Stimulated activated CD4-positive, alpha-beta T cell treated with anti-CD3 and anti-CD28 coated beads, Interleukin-12 subunit alpha, Interleukin-12 subunit beta, amount 100 ng/mL, for 24 hours (primary cell): ENCODE data around the gene PACC1.
"Not testable (repeated sequence)": the region's sequence is repeated elsewhere in the genome, so short reads cannot be mapped to it uniquely, and the experiment has no call there.

ENCODE experiments used
- DNase-seq, 2 experiments: peaks; one replicate each; pipeline ENCODE4 v3.0.0-alpha.2; 2020; ENCODE audit warnings: low read depth in 2 of 2

The PACC1 gene

DNA sequence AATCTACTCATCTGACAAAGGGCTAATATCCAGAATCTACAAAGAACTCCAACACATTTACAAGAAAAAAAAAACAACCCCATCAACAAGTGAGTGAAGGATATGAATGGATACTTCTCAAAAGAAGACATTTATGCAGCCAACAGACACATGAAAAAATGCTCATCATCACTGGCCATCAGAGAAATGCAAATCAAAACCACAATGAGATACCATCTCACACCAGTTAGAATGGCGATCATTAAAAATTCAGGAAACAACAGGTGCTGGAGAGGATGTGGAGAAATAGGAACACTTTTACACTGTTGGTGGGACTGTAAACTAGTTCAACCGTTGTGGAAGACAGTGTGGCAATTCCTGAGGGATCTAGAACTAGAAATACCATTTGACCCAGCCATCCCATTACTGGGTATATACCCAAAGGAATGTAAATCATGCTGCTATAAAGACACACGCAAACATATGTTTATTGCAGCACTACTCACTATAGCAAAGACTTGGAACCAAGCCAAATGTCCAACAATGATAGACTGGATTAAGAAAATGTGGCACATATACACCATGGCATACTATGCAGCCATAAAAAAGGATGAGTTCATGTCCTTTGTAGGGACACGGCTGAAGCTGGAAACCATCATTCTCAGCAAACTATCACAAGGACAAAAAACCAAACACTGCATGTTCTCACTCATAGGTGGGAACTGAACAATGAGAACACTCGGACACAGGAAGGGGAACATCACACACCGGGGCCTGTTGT lies 18.8 kb downstream of the PACC1 start:
- DNase-seq, result not testable (repeated sequence)

DNA sequence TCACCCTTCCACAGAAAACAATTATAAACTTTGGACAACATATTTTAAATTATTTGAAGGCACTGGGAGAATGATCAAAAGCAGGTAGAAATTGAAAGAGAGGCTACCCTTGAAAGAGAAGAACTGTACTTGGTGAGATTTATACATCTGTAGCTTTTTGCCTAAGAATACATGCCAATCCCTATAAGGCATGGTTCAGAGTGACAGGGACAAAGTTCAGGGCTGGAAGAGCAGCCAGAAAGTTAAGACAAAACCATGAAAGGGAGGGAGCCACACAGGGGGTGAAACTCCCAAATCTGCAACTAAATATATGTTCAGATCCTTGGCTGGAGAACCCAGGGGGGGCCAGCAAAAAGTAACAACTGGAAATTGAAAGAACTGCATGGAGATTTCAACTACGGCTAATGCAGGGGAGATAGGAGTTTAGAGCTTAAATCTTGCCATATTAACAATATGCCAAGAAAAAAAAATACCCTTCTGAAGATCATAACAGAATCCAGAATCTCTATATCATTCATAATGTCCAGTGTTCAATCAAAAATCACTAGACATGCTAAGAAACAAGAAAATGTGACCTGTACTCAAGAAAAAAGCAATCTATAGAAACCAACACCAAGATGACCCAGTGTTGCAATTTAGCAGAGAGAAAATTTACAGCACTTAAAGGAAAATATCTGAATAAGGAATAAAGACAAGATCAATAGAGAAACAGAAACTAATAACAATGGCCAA lies 25.5 kb downstream of the PACC1 start:
- DNase-seq, result no peak

DNA sequence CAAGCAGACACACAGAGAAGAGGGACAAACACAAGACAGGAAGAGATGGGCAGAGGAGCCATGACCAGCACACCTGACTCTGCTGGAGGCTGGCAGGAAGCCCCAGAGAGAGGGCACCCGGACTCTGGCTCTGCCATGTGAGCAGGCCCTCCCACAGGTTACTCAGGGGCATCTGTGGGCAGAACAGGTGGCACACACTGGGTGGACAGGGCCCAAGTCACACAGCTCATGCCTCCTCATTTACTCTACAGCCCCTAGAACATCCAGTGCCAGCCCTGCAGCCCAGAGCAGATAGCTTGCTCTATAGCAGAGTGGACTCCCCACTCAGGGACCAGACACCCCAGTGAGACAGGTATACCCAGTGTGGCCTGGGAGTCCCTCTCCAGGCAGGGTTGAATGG lies 28.7 kb downstream of the PACC1 start:
- no peak for DNase-seq

DNA sequence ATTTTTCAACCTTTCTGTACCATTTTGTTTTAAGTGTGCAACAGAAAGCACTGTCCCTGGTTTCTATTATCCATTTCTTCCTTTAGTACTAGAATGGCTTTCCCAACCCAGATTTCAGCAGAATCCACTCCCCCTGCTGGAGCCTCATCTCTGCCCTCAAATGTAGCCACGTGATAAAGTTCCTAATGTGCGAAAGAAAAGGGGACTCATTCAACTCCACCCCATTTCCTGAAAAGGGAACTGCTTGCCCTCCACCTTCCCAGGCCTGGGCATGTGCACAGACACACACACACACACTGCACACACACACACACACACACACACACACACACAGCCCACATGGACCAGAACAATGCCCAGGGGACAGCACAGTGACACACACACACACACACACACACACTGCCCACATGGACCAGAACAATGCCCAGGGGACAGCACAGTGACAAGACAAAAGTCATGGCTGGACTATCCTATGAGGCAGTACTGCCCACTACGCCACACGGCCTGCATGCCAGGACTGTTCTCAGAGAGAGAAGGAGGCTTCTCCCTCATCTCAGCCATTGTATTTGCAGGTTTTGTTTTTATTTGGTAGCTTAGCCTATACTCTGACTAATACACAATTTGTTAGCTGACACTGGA lies 33.2 kb downstream of the PACC1 start:
- DNase-seq, result no peak

DNA sequence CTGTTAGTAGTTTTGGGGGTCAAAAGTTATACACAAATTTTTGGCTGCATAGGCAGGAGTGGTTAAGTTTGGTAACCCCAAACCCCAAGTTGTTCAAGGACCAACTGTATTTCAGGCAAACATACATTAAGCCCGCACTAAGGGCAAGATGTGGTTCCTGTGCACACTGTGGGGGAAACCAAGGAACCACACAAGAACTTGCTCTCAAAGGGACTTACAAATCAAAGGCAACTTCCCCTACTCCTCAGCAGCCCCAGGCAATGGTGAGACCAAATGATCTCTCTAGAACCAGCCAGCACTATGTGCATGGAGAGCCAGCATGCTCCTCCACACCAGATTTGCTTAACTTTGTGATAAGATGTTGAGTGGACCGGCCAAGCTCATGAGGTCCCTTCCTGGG lies 35.3 kb downstream of the PACC1 start:
- DNase-seq, result no peak

DNA sequence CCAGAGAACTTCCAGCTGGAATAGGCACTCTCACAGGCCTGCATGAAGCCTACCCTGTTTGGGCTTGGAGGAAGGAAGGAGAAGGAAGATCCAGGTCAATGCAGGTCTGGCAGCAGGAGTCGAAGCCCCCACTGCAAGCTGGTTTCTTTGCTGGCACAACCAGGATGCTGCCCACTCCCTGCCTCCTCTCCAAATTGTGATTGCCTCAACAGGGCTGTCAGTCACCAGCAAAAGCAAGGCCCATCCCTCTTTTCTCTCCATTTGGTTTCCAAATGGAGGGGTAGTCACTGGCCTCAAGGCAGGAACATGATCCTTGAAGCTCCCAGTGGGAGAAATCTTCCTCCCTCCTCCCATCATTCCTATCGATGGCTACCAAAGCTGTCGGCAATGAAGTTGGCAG lies 37.0 kb downstream of the PACC1 start:
- no peak for DNase-seq

DNA sequence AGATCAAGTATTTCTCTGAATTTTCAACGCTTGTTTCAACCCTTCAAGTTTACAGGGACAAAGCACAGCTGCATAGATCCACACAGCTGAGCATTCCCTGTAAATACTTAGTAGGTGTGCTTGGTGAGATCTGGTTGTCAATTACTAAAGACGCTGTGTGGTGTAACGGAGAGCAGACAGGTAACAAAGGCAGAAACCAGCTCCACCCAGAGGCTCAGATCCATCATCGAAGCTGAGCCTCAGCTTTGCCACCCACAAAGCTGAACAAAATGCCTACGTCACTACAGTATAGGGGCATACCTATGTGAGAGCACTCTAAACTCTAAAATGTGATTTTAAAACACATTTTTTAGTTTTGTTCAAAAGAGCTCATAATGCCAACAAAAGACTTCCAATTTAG lies 38.7 kb downstream of the PACC1 start:
- no peak for DNase-seq

DNA sequence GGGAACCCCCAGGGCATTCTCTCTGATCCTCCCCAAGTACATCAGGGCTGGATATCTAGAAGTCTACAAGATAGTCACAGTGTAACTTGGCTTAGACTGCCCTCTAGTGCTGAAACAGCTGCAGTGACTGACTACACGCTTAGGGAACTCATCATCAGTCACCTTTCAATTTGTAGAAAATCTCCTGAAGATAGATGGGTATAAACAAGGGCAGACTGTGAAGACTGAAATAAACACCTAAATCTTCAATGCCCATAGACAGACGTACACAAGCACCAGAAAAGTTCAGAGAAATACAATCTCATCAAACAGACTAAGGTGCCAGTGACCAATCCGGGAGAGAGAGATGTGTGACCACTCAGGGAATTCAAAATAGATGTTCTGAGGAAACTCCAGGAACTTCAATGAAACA lies 46.6 kb downstream of the PACC1 start:
- peak; percentile 16 to 20 for DNase-seq

DNA sequence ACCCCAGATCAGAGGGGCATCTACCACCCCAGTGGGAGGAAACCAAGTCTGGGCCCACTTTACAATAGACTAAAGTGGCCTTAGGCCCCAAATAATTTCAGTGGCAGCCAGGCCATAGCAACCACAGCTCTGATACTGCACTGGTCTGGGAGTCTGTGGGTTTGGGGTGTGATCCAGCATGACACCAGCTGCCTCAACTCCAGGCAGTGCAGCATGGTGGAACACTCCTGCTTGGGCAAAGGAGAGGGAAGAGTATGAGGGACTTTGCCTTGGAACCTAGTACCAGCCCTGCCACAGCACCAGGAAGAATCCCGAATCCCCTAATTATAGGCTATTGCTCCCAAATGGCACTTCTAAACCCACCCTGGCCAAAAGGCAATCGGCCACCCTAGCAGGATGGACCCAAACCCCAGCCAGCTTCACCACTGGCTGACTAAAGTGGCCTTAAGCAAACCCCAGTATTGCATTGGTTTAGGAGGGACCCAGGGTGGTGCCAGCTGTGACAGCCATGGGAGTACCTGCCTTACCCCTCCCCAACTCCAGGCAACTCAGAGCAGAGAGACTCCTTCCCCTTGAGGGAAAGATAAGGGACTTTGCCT lies 47.1 kb downstream of the PACC1 start:
- DNase-seq, result no peak

DNA sequence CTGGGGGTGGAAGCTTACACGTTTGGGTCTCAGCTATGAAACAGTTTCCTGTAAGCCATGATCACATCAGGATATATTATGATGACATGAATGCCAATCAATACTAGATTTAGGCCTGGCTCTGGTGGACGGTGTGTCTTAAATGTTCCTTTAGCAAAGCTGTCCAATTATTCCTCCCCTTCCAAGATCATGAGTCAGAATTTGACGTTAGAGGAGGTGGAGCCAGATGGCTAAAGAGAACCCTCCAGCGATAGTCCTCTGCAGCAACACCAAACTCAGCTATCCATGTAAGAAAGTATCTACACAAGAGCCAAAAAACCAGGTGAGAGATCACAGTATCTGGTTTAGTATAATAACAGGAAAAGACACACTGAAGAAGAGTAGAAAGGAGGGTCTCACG lies 47.8 kb downstream of the PACC1 start:
- DNase-seq, result no peak

DNA sequence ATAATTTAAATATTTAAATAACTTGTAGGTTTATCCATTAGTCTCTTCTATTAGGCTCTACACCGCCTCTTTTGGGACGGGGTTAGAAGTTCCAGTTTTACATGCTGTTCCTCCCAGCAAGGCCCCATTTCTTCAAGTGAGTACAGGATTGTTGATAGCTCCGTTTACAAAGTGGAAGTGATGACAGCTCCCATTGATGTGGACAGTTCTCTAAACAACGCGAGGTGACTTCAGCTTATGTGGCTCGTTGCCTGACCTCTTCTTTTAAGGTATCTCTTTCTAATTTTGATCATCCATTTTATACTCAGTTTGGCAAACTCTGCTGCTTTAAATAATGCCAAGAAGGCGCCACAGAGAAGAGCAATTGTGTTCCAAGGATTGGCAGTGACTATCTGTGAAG lies 49.7 kb downstream of the PACC1 start:
- no peak for DNase-seq

DNA sequence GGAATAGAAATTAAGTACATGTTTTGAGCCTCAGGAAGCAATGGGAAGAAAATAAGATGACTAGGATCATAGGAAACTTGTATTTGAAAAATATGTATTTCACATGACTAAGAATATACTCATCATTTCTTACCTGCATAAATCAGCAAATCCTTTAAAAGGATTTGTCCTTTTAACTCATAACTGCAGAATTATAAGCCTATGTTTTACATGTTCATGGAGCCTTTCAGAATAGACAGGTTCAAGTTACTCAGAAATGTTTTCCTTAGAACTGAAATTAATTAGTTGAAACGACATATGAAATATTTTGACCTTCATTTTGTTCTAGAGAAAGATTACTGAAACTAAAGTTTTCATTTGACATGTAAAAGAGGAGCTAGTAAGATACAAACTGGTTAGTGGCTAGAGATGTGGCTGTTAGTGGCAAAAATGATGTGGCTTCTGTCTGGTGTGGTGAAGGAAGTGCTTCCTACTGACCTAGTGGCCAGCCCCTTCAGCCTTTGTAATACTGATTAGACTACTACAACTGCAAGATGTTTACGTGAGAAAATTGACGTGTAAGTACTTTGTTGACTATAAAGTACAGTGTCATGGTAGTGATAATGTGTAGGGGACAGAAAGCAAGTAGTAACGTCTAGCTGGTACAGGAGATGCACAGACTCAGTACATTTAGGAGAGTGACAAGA lies 54.7 kb downstream of the PACC1 start:
- DNase-seq, result no peak

DNA sequence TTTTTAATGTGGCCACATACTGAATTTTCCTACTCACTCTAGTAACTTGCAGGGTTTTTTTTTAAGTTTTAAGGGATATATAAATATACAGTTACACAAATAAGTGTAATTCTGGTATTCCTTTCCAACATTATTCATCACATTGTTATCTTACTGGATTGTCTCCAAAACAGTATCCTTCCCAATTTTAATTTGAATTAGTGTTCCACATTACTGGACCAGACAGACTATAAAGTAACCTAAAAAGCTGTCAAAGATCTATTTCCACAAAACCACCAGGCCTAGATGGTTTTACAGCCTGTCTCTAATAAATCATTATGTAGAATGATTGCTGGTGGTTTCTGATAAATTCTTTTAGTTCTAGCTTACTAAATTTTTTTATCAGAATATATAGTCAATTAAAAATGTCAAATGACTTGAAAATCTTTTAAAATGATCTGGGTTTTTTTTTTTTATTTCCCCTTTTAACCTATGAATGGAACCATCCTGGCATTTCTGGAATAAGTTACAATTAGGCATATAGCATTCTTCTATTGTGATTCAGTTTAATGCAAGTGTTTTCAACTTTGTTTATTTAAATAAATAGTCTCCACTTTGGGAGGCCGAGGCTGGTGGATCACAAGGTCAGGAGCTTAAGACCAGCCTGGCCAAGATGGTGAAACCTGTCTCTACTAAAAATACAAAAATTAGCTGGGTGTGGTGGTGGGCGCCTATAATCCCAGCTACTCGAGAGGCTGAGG lies 59.3 kb downstream of the PACC1 start:
- no peak for DNase-seq

DNA sequence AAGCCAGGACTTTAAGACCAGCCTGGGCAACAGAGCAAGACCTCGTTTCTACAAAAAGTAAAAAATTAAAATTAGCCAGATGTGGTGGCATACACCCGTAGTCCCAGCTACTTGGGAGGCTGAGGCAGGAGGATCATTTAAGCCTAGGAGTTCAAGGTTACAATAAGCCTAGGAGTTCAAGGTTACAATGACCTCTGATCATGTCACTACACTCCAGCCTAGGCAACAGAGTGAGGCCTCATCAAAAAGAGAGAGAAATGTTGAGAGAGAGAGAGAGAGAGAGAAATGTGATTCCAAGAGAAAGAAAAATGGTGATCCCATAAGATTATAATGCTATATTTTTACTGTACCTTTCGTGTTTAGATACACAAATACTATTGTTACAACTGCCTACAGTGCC lies 60.2 kb downstream of the PACC1 start:
- DNase-seq, result no peak

DNA sequence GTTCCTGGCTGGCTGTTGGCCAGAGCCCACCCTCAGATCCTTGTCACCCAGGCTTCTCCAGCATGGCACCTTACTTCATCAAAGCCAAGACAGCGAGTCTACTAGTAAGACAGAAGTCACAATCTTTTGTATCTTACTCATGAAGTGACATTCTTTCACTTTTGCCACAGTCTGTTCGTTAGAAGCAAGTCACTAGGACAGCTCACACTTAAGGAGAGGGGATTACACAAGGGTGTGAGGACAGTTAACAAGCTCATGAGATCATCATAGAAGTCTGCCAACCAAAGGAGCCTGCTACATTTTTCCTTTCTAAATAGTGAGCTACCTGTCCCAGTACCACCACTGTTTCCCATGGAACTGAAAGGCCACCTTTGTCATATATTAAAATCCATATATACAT lies 61.5 kb downstream of the PACC1 start:
- no peak for DNase-seq

DNA sequence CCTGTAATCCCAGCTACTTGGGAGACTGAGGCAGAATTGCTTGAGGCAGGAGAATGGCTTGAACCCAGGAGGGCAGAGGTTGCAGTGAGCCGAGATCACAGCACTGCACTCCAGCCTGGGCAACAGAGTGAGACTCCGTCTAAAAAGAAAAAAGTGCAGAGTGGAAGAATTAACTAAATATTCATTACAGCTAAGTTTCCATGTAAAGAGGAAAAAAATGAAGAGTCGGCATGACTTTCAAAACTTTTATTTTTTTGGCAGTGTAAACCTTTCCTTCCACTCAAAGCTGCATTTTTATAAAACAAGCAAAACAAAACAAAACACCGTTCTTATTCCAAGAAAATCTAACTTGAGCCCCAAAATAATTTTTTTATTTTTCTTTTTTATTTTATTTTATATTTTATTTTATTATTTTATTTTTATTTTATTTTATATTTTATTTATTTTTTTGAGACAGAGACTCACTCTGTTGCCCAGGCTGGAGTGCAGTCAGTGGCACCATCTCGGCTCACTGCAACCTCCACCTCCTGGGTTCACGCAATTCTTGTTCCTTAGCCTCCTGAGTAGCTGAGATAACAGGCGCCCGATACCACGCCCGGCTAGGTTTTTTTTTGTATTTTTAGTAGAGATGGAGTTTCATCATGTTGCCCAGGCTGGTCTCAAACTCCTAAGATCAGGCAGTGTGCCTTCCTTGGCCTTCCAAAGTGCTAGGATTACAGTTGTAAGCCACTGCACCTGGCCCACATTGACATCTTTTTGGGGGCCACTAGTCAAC lies 62.9 kb downstream of the PACC1 start:
- DNase-seq, result no peak

DNA sequence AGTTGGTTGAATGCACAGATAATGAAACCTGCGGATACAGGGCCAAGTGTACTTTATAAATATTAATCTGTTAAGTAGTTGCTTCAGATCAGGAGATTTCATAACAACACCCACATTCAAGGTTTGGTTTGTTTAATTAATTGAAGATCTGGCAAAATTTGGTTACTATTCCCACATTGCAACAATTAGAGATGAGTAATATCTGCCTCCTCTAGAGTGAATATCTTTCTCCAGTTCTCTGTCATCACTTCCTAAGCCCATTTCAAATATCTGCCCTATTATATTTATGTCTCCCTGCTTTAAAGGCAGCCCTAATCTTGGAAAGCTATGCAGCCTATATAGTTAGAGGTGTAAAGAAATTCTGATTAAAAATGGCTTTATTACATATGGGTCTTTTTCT lies 68.1 kb downstream of the PACC1 start:
- no peak for DNase-seq

DNA sequence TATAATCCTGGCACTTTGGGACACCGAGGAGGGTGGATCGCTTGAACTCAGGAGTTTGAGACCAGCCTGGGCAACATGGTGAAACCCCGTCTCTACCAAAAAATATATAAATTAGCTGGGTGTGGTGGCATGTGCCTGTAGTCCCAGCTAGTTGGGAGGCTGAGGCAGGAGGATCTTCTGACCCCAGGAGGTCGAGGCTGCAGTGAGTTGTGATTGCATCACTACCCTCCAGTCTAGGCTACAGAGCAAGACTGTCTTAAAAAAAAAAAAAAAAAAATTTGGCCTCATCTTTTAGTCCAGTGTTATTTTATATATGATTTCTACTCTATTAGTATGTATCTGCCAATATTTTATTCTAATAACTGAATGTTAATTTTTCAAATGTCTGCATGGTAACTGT lies 69.8 kb downstream of the PACC1 start:
- no peak for DNase-seq

DNA sequence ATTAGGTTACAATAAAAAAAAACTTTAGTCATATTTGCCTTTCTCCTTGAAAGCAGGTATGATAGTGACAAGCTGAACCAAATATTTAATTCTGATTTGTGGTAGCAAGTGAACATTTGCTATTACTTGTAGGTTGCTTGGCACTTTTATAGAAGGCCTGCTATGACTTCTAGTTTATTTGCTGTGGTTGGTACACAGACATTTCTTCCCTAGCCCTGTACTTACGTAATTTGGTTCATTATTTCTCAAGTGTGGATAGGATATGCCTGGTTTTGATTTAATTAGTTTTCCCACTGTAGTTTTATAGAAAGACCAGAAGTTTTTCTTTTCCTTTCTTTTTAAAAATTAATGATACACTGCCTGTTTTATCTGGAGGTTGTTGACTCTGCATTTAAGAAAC lies 73.6 kb downstream of the PACC1 start:
- DNase-seq, result no peak

DNA sequence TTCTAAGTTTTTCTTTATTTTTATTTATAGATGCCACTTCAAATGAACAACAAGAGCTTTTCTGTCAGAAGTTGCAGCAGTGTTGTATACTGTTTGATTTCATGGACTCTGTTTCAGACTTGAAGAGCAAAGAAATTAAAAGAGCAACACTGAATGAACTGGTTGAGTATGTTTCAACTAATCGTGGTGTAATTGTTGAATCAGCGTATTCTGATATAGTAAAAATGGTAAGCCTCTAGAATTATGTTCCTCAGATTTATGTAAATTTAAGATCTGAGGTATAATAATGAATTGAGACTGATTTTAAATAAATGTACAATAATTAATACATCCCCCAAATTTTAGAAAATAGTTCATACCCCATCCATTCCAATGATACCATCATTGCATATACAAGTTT lies 85.6 kb downstream of the PACC1 start:
- DNase-seq, result no peak

DNA sequence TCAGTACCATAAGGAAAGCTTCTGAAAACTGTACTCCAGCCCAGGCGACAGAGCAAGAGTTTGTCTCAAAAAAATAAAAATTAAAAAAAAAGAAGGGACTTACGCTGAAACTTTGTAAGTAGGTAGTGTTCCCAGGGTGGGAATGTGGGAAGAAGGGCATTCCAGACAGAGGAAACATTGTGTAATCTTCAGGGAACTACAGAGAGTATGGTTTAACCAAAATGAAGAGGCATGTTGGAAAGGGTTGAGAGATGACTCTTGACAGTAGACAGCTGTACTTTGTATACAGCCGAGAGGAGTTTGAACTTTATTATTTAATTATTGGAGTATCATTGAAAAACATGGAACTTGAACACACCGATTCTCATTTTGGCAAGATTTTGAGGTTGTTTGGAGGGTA lies 86.4 kb downstream of the PACC1 start:
- DNase-seq, result no peak
